Activated CD4-positive, alpha-beta T cell treated with anti-CD3 and anti-CD28 coated beads, Interleukin-2, Interleukin-4, amounts not matched to agents 100 ng/mL and 50 ng/mL, durations not matched to agents 16 hours and 8 hours (primary cell): ENCODE data around the gene RETSAT.
"Not testable (repeated sequence)": the region's sequence is repeated elsewhere in the genome, so short reads cannot be mapped to it uniquely, and the experiment has no call there.

Experiments used
- DNase-seq: peaks from one replicate; pipeline ENCODE4 v3.0.0-alpha.2; 2020; ENCODE audit warnings: low spot score

RETSAT gene

DNA sequence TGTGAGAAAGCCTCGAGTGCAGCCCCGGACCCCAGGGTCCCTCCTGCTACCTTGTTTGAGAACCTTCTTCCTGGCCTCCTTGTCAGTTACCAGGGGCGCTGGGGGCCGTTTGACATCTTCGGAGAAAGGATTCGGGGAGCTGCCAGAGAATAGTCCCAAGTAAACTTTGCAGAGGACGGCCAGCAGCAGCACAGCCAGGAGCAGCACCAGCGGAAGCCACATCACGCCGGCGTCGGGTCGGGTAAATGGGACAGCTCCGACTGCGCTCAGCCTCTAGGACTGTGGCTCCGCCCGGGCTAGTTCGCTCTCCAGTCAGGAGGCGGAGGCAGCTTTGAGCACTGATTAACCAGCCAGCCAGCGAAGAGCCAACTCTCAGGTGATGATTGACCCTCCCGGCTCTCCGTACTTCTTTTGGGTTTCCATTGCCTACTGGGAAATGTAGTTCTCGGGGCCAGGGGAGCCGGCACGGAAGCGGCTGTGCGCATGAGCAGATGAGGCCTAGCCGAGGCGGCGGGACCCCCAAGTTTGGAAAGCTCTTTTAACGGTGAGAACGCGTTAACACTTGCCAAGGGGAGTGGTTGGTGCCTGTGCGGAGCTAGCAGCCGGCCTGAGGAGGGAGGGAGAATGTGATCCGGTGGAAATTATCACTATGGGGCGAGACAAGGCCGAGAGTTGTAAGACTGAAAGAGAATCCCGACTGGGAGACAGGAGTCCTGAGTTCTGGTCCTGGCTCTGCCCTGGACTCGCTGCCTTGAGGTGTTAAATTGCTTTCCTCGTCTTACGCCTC, at the start of gene RETSAT, which contains the start of gene ELMOD3:
RETSAT (minus strand) TSS at position 243 of the 787 bp plus-strand sequence; CDS start at position 222, 21 bp downstream.
ELMOD3 (plus strand) TSS at position 484 of the 787 bp plus-strand sequence. CDS start 2,430 bp downstream, outside the sequence.
- DNase-seq = peak; percentile 99

DNA sequence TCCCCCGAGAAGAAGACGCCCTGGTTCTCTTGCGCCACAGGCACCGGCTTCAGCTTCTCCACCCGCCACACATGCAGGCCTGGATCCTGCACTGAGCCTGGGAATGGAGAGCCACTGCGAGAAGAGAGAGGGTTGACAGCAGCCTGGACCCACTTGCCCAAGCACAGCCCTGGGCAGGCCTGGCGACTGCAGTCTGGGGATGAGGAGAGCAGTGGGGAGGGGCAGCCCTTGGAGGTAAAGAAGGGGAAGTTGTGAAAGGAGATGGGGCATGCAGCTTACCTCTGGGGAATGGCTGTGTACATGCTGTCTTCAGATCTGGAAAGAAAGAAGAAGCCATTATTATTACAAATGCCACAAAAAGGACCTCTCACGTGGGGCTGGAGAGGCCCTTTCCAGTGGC, 47.5 kb upstream of the RETSAT start:
- no peak for DNase-seq

DNA sequence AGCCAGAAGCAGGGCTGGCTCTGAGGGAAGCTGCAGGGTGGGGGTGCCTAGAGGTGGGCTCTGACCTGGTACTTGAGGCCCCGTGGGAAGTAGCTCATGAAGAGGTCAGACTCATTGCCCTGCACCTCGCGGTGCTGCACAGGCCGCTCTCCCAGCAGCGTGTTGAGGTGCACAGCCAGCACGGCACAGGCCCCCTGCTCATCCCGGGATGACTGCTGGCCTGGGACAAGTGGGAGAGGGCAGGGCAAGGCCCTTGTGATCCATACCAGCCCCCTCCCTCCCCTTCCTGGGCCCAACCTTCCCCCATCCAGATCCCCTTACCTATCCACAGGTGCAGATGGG, 47.1 kb upstream of the RETSAT start:
- no peak for DNase-seq

GRCh38 chr2:85400541-85401463, 46.5 kb upstream of the RETSAT start:
- DNase-seq = no peak

DNA sequence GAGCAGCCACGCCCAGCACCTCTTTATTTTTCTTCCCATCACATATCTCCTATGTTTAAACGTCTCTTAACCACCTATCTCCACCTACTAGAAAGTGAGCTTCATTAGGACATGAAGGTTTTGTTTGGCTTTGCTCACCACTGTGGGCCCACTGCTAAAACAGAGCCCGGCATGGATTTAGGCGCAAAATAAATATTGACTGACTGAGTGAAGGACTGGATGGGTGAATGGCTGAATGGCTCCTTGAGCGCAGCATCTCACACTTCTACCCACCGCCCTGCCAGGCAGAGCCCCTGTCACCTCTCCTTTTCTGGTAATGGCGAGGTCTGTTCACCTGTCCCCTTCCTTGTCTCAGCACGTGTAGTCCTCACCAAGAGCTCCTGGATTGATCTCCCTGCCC, 45.7 kb upstream of the RETSAT start:
- no peak for DNase-seq

GRCh38 chr2:85399183-85399455, 44.8 kb upstream of the RETSAT start:
- DNase-seq = no peak

DNA sequence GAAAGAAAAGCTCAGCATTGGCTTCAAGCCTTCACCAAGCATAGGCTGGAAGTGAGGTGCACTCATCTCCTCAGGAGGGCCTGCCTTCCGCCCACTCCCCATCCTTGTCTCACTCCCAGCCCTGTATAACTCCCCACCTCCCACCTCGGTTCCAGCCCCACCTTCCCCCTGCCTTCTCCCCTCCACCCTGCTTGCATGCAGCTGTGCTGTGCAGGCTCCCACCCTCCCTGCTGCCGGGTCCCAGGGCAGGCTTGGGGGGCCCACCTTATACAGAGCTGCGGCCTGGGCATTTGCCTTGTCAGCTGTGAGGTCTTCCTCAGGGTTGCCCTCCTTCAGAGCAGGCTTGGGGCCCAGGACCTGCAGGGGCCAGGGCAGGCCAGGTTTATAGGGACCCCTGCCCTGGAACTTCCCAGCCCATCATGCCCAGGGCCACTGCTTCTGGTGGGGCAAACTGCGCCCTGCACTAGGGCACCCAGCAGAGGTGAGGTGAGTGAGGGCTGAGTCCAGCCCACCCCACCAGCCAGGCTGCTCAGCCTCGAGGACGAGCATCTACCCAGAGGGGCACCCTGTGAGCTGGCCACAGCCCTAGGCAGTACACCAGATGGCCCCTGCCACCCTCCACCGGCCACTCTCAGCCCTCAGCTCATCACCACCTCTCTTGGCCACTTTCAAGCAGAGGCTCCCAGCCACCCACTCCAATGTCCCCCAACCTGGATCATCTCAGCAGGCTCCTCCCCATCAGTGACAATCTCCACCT, 44.3 kb upstream of the RETSAT start:
- DNase-seq = no peak

DNA sequence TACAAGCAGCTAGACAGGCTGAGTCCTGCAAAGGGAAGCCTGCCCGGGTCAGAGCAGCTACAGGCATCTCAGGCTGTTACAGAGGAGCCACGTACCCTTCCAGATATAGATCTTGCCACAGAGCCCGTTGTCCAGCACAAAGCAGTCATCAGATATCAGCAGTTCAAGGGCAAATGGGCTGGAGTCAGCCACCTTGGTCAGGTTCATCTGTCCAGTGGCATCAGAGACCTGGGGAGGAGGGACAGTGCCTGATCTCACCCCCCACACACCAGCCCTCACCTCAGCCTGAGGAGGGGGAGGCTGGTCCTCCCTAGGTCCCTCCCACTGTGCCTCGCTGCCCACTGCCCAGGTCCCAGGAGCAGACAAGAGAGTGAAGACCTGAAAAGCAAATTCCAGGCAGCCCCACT, 43.6 kb upstream of the RETSAT start:
- no peak for DNase-seq

DNA sequence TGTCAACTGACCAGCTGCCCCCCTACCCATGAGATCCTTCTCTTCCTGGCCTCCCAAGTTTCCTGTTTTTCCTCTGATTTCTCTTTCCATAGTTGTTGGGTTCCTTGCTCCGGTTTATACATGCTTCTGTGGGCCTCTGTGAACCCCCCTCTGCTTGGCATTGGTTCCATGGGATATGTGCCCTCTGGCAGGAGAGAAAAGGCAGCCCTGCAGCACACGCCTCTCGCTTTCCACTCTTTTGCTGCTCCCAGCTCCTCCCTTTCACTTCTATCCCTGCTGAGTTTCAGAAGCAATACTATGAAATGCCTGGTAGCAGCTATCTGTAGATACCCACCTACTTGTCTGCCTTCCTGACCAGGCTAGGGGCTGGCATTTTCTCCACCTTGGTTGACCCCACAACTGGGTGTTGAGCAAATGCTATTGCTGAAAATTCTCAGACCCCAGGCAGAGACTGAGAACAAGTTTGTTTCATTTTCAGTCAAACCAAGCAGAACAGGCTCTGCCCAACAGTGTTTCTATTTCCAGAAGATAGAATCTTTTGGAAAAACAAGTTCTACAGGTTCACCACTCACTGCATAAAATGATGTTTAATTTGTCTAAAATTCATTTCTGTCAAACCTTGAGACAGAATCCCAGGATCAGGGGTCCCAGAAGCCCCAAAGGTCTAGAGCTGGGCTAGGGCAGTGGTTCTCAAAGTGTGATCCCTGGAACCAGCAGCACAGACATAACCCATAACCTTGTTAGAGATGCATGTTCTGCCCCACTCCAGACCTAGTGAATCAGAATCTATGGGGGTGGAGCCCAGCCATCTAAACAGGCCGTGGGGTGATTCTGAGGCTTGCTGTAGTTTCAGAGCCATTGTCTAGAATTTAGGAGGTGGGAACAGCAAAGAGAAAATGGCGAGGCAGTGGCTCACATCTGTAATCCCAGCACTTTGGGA, 42.5 kb upstream of the RETSAT start:
- DNase-seq = no peak

- no peak for DNase-seq
Measured at GRCh38 chr2:85395912-85396475, 41.7 kb upstream of the RETSAT start.

DNA sequence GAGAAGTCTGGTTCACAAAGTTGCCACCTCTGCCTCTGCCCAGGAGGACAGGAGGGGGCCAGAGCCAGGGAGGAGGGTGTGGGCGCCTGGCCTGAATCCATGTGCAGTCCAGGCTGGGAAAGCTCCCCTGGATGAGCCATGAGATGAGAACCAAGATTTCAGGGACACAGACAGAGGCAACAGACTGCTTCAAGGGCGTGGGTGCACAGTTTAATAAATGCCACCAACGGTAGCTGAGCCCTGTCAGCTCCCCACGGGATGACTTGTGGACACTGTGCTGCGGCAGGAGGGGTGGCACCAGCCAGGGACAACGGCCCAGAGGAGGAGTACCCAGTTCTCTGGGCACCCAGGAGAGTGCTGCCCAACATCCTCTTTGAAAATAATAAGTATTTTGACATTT, 40.6 kb upstream of the RETSAT start:
- no peak for DNase-seq

- no peak for DNase-seq
Measured at GRCh38 chr2:85394261-85394681, 39.9 kb upstream of the RETSAT start.

DNA sequence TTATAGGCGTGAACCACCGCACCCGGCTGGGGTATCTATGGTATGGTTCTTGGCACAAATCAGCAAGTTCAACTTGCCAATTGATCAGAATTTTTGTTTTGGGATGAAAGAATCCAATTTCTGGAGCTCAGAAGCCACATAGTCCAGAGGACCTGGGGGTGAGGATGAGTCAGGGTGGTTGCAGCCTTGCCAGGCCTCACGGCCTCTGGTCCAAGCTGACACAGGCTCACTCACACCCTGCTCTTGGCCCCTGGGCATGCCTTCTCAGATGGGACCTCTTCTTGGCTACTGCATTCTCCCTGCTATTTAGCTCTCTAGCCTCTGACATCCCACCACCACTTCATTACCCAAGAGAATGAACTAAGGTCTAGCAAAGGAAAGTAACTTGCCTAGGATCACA, 39.5 kb upstream of the RETSAT start:
- DNase-seq = no peak

DNA sequence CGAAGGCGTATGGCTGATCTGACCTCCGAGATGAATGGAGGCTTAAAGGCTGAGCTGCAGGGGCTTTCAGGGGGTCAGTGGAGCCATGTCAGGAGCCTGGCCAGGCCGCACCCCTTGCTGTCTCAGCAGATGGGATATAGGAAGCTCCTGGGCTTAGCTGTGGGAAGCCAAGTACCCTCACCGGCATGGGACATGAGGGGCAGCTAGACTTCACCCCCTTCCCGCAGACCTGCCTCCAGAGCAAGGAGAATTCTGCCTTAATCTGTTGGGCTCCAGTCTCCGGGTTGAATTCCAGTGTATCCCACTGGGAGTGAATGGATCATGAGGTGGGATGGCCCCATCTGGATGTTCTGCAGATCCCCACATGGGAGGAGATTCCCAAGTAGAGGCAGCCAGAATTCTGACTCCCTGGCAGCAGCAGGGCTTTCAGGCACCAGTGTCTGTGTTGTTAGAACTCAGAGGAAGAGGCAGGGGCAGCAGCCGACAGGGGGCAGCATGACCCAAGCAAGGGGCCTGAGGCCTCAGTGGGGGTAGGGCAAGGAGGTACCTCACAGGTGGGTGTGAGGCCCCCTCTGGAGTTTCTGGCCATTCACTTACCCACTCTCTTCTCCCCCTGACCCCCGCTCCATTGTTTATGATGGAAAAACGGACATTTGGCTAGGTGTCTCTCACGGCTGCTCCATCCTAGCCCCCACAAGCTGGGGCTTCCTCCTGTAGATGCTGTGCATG, 36.8 kb upstream of the RETSAT start:
- DNase-seq = peak; percentile 62

- DNase-seq = no peak
Measured at GRCh38 chr2:85388878-85389538, 34.7 kb upstream of the RETSAT start.

GRCh38 chr2:85387754-85388153, 33.4 kb upstream of the RETSAT start:
- DNase-seq = no peak

DNA sequence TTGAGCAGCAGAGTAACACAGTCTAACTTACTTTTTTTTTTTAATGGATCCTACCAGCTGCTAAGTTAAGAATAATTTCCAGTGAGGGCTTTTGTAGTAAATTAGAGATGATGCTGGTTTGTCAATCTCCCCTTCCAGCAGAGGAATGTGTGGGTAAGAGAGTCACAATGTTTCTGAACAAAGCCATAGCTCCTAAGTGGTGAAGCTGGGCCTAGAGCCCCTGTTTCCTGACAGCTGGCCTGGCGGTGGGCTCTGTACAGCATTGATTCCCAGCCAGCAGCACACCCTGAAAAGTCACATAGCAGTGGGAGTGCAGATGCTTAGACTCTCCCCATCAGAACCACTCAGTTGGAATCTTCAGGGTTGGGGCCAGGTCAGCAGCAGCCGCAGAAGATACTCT, 31.4 kb upstream of the RETSAT start:
- DNase-seq = no peak

- no peak for DNase-seq
Measured at GRCh38 chr2:85383850-85384249, 29.5 kb upstream of the RETSAT start.

DNA sequence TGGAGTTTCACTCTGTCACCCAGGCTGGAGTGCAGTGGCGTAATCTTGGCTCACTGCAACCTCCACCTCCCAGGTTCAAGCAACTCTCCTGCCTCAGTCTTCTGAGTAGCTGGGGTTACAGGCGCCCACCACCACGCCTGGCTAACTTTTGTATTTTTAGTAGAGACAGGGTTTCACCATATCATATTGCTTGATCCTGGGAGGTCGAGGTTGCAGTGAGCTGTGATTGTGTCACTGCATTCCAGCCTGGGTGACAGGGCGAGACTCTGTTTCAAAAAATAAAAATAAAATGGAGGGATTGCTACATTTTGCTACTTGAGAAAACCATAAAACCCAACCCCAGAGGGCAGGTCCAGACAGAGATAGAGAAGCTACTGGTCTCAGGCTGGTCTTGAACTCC, 28.8 kb upstream of the RETSAT start:
- DNase-seq = not testable (repeated sequence)

DNA sequence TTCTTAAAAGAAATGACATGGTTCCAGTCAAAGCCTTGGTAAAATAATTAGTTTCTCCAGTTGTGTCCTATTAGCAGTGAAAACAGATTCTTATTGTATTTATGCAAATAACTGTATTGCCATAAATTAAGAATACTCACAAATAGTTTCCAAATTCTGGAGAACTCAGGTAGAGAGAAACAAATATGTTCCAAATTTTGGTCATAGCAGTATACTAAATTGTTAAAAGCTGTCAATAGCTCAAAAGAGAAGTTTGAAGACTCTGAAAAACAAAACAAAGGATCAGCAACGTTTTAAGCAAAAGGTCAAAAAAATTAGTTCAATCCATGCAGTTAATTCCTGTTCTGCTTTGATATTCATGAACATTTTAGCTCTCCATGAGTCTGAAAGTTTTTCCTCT, 25.7 kb upstream of the RETSAT start:
- DNase-seq = no peak
